Activated CD8-positive, alpha-beta T cell treated with anti-CD3 and anti-CD28 coated beads for 36 hours (primary cell): Measurements from ENCODE around the gene U2AF2. TPM values are rescaled to one million over a fixed set of nuclear protein-coding genes. Genes with fewer than 3 reads are reported as not detected.

Experiments
- ATAC-seq: fragments of 200-7000 bp; cut with Tn5 transposase; one replicate; pipeline ENCODE4 v1.10.0; 2021; ENCODE audit warnings: mild to moderate bottlenecking, moderate library complexity
- CTCF ChIA-PET: fragments of 350-600 bp; sonication (Branson Sonifier 250); formaldehyde crosslinking; loops from one replicate; lab custom pipeline; 2021; ENCODE audit warnings: antibody characterized with exemption; lab: Charles Lee
- POLR2A ChIA-PET: fragments of 350-600 bp; sonication (Branson Sonifier 250); formaldehyde crosslinking; loops from one replicate; lab custom pipeline; 2021; ENCODE audit warnings: antibody characterized with exemption; lab: Charles Lee
- DNase-seq: peaks from one replicate; pipeline ENCODE4 v3.0.0-alpha.2; 2020
- H3K27ac Mint-ChIP-seq: one replicate; pipeline ENCODE4 v1.8.0; 2021; ENCODE audit warnings: mild to moderate bottlenecking, mixed read lengths
- H3K27me3 Mint-ChIP-seq: one replicate; pipeline ENCODE4 v1.8.0; 2021; ENCODE audit warnings: mixed read lengths
- H3K36me3 Mint-ChIP-seq: one replicate; pipeline ENCODE4 v1.8.0; 2021; ENCODE audit warnings: low read depth, mixed read lengths
- H3K4me1 Mint-ChIP-seq: one replicate; pipeline ENCODE4 v1.8.0; 2021; ENCODE audit warnings: low read depth, mixed read lengths
- H3K4me3 Mint-ChIP-seq: one replicate; pipeline ENCODE4 v1.8.0; 2021; ENCODE audit warnings: mild to moderate bottlenecking, moderate library complexity, mixed read lengths
- H3K9me3 Mint-ChIP-seq: one replicate; pipeline ENCODE4 v1.8.0; 2021; ENCODE audit warnings: mixed read lengths
- CTCF ChIP-seq: fragments of 200-600 bp; IDR thresholded peaks from one replicate; pipeline ENCODE4 v1.8.0; 2022; ENCODE audit warnings: antibody characterized with exemption, mild to moderate bottlenecking
- intact Hi-C: fragments of 100-400 bp; cut with micrococcal nuclease; formaldehyde crosslinking; loops from one replicate; pipeline ENCODE4 v1.10.0; 2022
- total RNA-seq, 2 experiments: library from RNA; stranded (reverse); gene quantifications; one replicate each; pipeline ENCODE4 v1.2.3, GENCODE V29; 2021

The U2AF2 gene
- total RNA-seq, 2 experiments from 2014 or later: 304 to 306 TPM

GRCh38 chr19:55675661-55676354 lies 21.0 kb downstream of the U2AF2 start:
- CTCF ChIA-PET: interaction anchor here (1.1 to 1.2 kb wide), 2 partner anchors 28 to 43 kb away, joined by 3 to 4 read pairs; no protein-coding TSS in a partner anchor
- peaks cover 49% of the 10 kb centered on the region for H3K36me3 Mint-ChIP-seq

GRCh38 chr19:55676383-55676782 lies 21.5 kb downstream of the U2AF2 start:
- H3K27ac Mint-ChIP-seq: peak overlapping the region; percentile 71
- peaks cover 46% of the 10 kb centered on the region for H3K36me3 Mint-ChIP-seq
- no peaks in the 10 kb centered on the region for H3K27me3 Mint-ChIP-seq
- H3K4me1 Mint-ChIP-seq: peaks cover 55% of the 10 kb centered on the region
- peak overlapping the region; percentile 96 for H3K4me3 Mint-ChIP-seq
- TF ChIP-seq CTCF: no peak
- ChIA-PET POLR2A (interaction anchor here (0.7 to 2.2 kb wide), 4 partner anchors 10 to 41 kb away, joined by 3 to 7 read pairs (median 4); no protein-coding TSS in a partner anchor), CTCF (interaction anchor here (1.1 to 1.2 kb wide), 2 partner anchors 27 to 44 kb away, joined by 3 to 4 read pairs; no protein-coding TSS in a partner anchor)
- no peaks in the 10 kb centered on the region for H3K9me3 Mint-ChIP-seq
- DNase-seq: no peak
- no peak for ATAC-seq
- intact Hi-C loops: no loop called here

More at GRCh38 chr19:55675661-55676354, 21.0 kb downstream of the U2AF2 start:
- peak overlapping the region; percentile 96 for H3K4me3 Mint-ChIP-seq
- no peak for ATAC-seq
- POLR2A ChIA-PET: interaction anchor here (0.7 to 2.2 kb wide), 4 partner anchors 10 to 41 kb away, joined by 3 to 7 read pairs (median 4); no protein-coding TSS in a partner anchor
- H3K27me3 Mint-ChIP-seq: no peaks in the 10 kb centered on the region
- H3K4me1 Mint-ChIP-seq: peaks cover 58% of the 10 kb centered on the region
- DNase-seq: no peak
- peak overlapping the region; percentile 96 for H3K27ac Mint-ChIP-seq
- intact Hi-C loops: no loop called here
- H3K9me3 Mint-ChIP-seq: no peaks in the 10 kb centered on the region
- TF ChIP-seq CTCF: no peak

- POLR2A ChIA-PET: interaction anchor here (1.3 to 2.2 kb wide), 2 partner anchors 11 to 13 kb away, joined by 4 to 7 read pairs; no protein-coding TSS in a partner anchor
- intact Hi-C loops: no loop called here
- ATAC-seq (no peak), DNase-seq (no peak)
- Mint-ChIP-seq H3K4me1 (peaks cover 53% of the 10 kb centered on the region), H3K4me3 (peak overlapping the region; percentile 96), H3K36me3 (peaks cover 44% of the 10 kb centered on the region), H3K9me3 (no peaks in the 10 kb centered on the region), H3K27me3 (no peaks in the 10 kb centered on the region), H3K27ac (peak overlapping the region; percentile 71)
- TF ChIP-seq CTCF: no peak
- CTCF ChIA-PET: interaction anchor here (1.1 to 1.2 kb wide), 2 partner anchors 27 to 44 kb away, joined by 3 to 4 read pairs; no protein-coding TSS in a partner anchor
Observed at GRCh38 chr19:55676889-55677505, 22.2 kb downstream of the U2AF2 start.

GRCh38 chr19:55677572-55678028 lies 22.8 kb downstream of the U2AF2 start:
- no peak for ATAC-seq
- ChIA-PET CTCF (no interaction called here), POLR2A (interaction anchor here (2.2 kb wide), 1 partner anchor 14 kb away, joined by 7 read pairs; no protein-coding TSS in a partner anchor)
- Mint-ChIP-seq H3K36me3 (peaks cover 43% of the 10 kb centered on the region), H3K4me1 (peaks cover 49% of the 10 kb centered on the region), H3K27me3 (no peaks in the 10 kb centered on the region), H3K9me3 (no peaks in the 10 kb centered on the region), H3K27ac (peak overlapping the region; percentile 29), H3K4me3 (peak overlapping the region; percentile 23)
- intact Hi-C loops: no loop called here
- no peak for DNase-seq
- TF ChIP-seq CTCF: no peak
